GM23338 (cell line): ENCODE measurements around the gene SLC25A22. TPM values are rescaled to one million over a fixed set of nuclear protein-coding genes. Genes with fewer than 3 reads are reported as not detected.

Source experiments
- ATAC-seq: fragments of 200-7000 bp; cut with Tn5 transposase; 3 replicates; pipeline ENCODE4 v1.9.1; 2020
- DNase-seq: peaks from one replicate; pipeline ENCODE4 v3.0.0-alpha.2; 2015; ENCODE audit warnings: low spot score
- H2AFZ ChIP-seq: fragments of 200-600 bp; sonication (generic); 2 replicates; pipeline ENCODE4 v1.8.0; 2016; ENCODE audit warnings: antibody characterized with exemption, mild to moderate bottlenecking, moderate library complexity
- H3F3A ChIP-seq: fragments of 200-600 bp; sonication (generic); replicated peaks from 2 replicates; pipeline ENCODE4 v1.8.0; 2017; ENCODE audit warnings: antibody characterized with exemption, mixed run types, low read depth
- H3K27ac ChIP-seq: fragments of 200-600 bp; sonication (generic); 2 replicates; pipeline ENCODE4 v1.6.1; 2016; ENCODE audit warnings: low read depth
- H3K27me3 ChIP-seq: fragments of 200-600 bp; sonication (generic); 2 replicates; pipeline ENCODE4 v1.8.0; 2016; ENCODE audit warnings: mild to moderate bottlenecking, mixed run types, moderate library complexity; ENCODE audit not compliant: insufficient read depth
- H3K36me3 ChIP-seq: fragments of 200-600 bp; sonication (generic); 2 replicates; pipeline ENCODE4 v1.8.0; 2016; ENCODE audit warnings: mild to moderate bottlenecking; ENCODE audit not compliant: insufficient read depth
- H3K4me1 ChIP-seq: fragments of 200-600 bp; sonication (generic); 2 replicates; pipeline ENCODE4 v1.8.0; 2016; ENCODE audit warnings: mild to moderate bottlenecking, moderate library complexity; ENCODE audit not compliant: insufficient read depth
- H3K4me2 ChIP-seq: fragments of 200-600 bp; sonication (generic); 2 replicates; pipeline ENCODE4 v1.7.1; 2017; ENCODE audit warnings: mixed run types
- H3K4me3 ChIP-seq: fragments of 200-600 bp; sonication (generic); 2 replicates; pipeline ENCODE4 v1.6.1; 2016; ENCODE audit warnings: mixed run types
- H3K79me2 ChIP-seq: fragments of 200-600 bp; sonication (generic); replicated peaks from 2 replicates; pipeline ENCODE4 v1.8.0; 2017; ENCODE audit warnings: mild to moderate bottlenecking; ENCODE audit not compliant: insufficient read depth
- H3K9me2 ChIP-seq: fragments of 200-600 bp; sonication (generic); 2 replicates; pipeline ENCODE4 v1.8.0; 2017; ENCODE audit not compliant: insufficient read depth
- H4K20me1 ChIP-seq: fragments of 200-600 bp; sonication (generic); replicated peaks from 2 replicates; pipeline ENCODE4 v1.8.0; 2017; ENCODE audit warnings: mild to moderate bottlenecking; ENCODE audit not compliant: insufficient read depth
- H3K27ac Mint-ChIP-seq: 2 replicates; pipeline ENCODE4 v1.8.0; 2020; ENCODE audit warnings: inconsistent platforms, mild to moderate bottlenecking, moderate library complexity, mixed read lengths
- H3K27me3 Mint-ChIP-seq: 3 replicates; pipeline ENCODE4 v1.8.0; 2022; ENCODE audit warnings: low read depth, mild to moderate bottlenecking, moderate library complexity, mixed read lengths, inconsistent platforms; ENCODE audit not compliant: insufficient read depth, poor library complexity
- H3K36me3 Mint-ChIP-seq: 3 replicates; pipeline ENCODE4 v1.8.0; 2021; ENCODE audit warnings: low read depth, mild to moderate bottlenecking, inconsistent platforms, moderate library complexity, mixed read lengths
- H3K4me1 Mint-ChIP-seq: 3 replicates; pipeline ENCODE4 v1.8.0; 2020; ENCODE audit warnings: mild to moderate bottlenecking, inconsistent platforms, mixed read lengths
- H3K4me3 Mint-ChIP-seq: 3 replicates; pipeline ENCODE4 v1.8.0; 2021; ENCODE audit warnings: moderate library complexity, mild to moderate bottlenecking, inconsistent platforms, mixed read lengths
- H3K9me3 Mint-ChIP-seq: 3 replicates; pipeline ENCODE4 v1.8.0; 2020; ENCODE audit warnings: moderate library complexity, mild to moderate bottlenecking, inconsistent platforms, mixed read lengths
- CREB1 ChIP-seq: fragments of 250-450 bp; sonication (Bioruptor Pico); IDR thresholded peaks from 2 replicates; pipeline ENCODE4 v1.5.0; 2020; ENCODE audit warnings: low read depth, mild to moderate bottlenecking, moderate library complexity
- EZH2 ChIP-seq: fragments of 200-600 bp; sonication (generic); IDR thresholded peaks from one replicate; pipeline ENCODE4 v1.8.0; 2017; ENCODE audit warnings: antibody characterized with exemption, mild to moderate bottlenecking, low read depth; ENCODE audit not compliant: unreplicated experiment
- EZH2phosphoT487 ChIP-seq: fragments of 200-600 bp; sonication (generic); IDR thresholded peaks from one replicate; pipeline ENCODE4 v1.8.1; 2018; ENCODE audit warnings: antibody characterized with exemption; ENCODE audit not compliant: unreplicated experiment
- NANOG ChIP-seq: IDR thresholded peaks from 2 replicates; pipeline ENCODE4 v1.6.1; 2016; ENCODE audit warnings: antibody characterized with exemption, borderline replicate concordance
- ZNF114 ChIP-seq: fragments of 250-450 bp; sonication (Bioruptor Pico); IDR thresholded peaks from 2 replicates; pipeline ENCODE4 v1.5.0; 2020; ENCODE audit warnings: mild to moderate bottlenecking, moderate library complexity
- ZNF331 ChIP-seq: fragments of 250-450 bp; sonication (Bioruptor Pico); IDR thresholded peaks from 2 replicates; pipeline ENCODE4 v1.5.0; 2020; ENCODE audit warnings: low read depth, mild to moderate bottlenecking, moderate library complexity
- polyA plus RNA-seq: library from polyadenylated mRNA; unstranded; fragments of >200 nt; fragmentation: Nextera tagmentation; extraction: Ambion mirVana; gene quantifications from 2 replicates; pipeline ENCODE4 v1.2.1, GENCODE V29; 2016
- total RNA-seq: library from RNA; depleted of rRNA; stranded (reverse); fragments of >200 nt; shearing (Covaris generic); gene quantifications from 2 replicates; pipeline ENCODE4 v1.2.3, GENCODE V29; 2014
- TF ChIP-seq, protein P1 (sequence below): IDR thresholded peaks from 2 replicates; pipeline ENCODE4 v1.6.1; 2016; ENCODE audit warnings: antibody characterized with exemption
- TF ChIP-seq, protein P2 (sequence below): IDR thresholded peaks from one replicate; pipeline ENCODE4 v1.6.1; 2018; ENCODE audit warnings: antibody characterized with exemption; ENCODE audit not compliant: unreplicated experiment
- TF ChIP-seq, protein P3 (sequence below), 2 experiments: fragments of 200-600 bp in 1 of 2; sonication (generic) in 1 of 2; conservative IDR thresholded peaks; 2 replicates each; pipeline versions ENCODE4 v1.5.1 to v1.6.1; 2016 to 2017; ENCODE audit warnings: antibody characterized with exemption in 2 of 2, low read depth in 2 of 2, mild to moderate bottlenecking in 2 of 2, moderate library complexity in 1 of 2

SLC25A22 gene
- total and polyA plus RNA-seq, 2 experiments from 2014 or later: 21.0 to 46.4 TPM

- peaks cover 22% of the 10 kb centered on the region for H3K36me3 ChIP-seq
- ATAC-seq: no peak
These were observed 15.0 kb upstream of the SLC25A22 start for GRCh38 chr11:813072-813455.

DNA sequence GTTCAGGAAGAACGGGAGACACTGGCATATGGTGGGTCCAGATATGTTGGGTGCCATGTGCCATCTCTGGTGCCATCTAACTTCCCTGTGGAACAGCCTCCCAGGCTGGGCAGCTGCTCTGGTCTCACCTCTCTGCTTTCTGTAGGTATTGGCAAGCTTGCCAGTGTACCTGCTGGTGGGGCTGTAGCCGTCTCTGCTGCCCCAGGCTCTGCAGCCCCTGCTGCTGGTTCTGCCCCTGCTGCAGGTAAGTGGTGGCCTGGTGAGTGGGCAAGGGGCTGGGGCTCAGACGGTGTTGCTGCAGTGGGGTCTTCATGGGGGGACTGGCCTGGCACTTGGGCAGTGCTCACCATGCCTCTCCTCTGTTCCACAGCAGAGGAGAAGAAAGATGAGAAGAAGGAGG, 14.3 kb upstream of the SLC25A22 start:
- Histone ChIP-seq H3K27ac (peak overlapping the region; percentile 94; the same call in 1 of the 2 replicates), H3K4me2 (no peak overlapping the region), H3K36me3 (peaks cover 22% of the 10 kb centered on the region), H3K4me3 (no peak overlapping the region), H3K4me1 (peaks cover 13% of the 10 kb centered on the region), H3K9me2 (no peaks in the 10 kb centered on the region), H3K27me3 (no peaks in the 10 kb centered on the region), H3K79me2 (peaks cover 37% of the 10 kb centered on the region), H4K20me1 (peaks cover 20% of the 10 kb centered on the region), H2AFZ (no peak overlapping the region), H3F3A (peaks cover 50% of the 10 kb centered on the region)
- H3K27me3 Mint-ChIP-seq: peaks cover 39% of the 10 kb centered on the region
- H3K36me3 Mint-ChIP-seq: peaks cover 46% of the 10 kb centered on the region
- DNase-seq: no peak
- peaks cover 5% of the 10 kb centered on the region; the same call in 1 of the 3 replicates for H3K9me3 Mint-ChIP-seq
- no peak for ATAC-seq
- H3K27ac Mint-ChIP-seq: 0 out of 2 replicates have a peak overlapping the region, but pooled peaks have one; percentile 36
- H3K4me1 Mint-ChIP-seq: peaks cover 21% of the 10 kb centered on the region
- H3K4me3 Mint-ChIP-seq: peak overlapping the region; percentile 94
- TF ChIP-seq ZNF114 (CRISPR knock-in tag): no peak
- TF ChIP-seq, protein P1, sequence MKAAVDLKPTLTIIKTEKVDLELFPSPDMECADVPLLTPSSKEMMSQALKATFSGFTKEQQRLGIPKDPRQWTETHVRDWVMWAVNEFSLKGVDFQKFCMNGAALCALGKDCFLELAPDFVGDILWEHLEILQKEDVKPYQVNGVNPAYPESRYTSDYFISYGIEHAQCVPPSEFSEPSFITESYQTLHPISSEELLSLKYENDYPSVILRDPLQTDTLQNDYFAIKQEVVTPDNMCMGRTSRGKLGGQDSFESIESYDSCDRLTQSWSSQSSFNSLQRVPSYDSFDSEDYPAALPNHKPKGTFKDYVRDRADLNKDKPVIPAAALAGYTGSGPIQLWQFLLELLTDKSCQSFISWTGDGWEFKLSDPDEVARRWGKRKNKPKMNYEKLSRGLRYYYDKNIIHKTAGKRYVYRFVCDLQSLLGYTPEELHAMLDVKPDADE: no peak
- TF ChIP-seq, protein P2, sequence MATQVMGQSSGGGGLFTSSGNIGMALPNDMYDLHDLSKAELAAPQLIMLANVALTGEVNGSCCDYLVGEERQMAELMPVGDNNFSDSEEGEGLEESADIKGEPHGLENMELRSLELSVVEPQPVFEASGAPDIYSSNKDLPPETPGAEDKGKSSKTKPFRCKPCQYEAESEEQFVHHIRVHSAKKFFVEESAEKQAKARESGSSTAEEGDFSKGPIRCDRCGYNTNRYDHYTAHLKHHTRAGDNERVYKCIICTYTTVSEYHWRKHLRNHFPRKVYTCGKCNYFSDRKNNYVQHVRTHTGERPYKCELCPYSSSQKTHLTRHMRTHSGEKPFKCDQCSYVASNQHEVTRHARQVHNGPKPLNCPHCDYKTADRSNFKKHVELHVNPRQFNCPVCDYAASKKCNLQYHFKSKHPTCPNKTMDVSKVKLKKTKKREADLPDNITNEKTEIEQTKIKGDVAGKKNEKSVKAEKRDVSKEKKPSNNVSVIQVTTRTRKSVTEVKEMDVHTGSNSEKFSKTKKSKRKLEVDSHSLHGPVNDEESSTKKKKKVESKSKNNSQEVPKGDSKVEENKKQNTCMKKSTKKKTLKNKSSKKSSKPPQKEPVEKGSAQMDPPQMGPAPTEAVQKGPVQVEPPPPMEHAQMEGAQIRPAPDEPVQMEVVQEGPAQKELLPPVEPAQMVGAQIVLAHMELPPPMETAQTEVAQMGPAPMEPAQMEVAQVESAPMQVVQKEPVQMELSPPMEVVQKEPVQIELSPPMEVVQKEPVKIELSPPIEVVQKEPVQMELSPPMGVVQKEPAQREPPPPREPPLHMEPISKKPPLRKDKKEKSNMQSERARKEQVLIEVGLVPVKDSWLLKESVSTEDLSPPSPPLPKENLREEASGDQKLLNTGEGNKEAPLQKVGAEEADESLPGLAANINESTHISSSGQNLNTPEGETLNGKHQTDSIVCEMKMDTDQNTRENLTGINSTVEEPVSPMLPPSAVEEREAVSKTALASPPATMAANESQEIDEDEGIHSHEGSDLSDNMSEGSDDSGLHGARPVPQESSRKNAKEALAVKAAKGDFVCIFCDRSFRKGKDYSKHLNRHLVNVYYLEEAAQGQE: no peak
- TF ChIP-seq ZNF331 (CRISPR knock-in tag): no peak
- TF ChIP-seq, protein P3, sequence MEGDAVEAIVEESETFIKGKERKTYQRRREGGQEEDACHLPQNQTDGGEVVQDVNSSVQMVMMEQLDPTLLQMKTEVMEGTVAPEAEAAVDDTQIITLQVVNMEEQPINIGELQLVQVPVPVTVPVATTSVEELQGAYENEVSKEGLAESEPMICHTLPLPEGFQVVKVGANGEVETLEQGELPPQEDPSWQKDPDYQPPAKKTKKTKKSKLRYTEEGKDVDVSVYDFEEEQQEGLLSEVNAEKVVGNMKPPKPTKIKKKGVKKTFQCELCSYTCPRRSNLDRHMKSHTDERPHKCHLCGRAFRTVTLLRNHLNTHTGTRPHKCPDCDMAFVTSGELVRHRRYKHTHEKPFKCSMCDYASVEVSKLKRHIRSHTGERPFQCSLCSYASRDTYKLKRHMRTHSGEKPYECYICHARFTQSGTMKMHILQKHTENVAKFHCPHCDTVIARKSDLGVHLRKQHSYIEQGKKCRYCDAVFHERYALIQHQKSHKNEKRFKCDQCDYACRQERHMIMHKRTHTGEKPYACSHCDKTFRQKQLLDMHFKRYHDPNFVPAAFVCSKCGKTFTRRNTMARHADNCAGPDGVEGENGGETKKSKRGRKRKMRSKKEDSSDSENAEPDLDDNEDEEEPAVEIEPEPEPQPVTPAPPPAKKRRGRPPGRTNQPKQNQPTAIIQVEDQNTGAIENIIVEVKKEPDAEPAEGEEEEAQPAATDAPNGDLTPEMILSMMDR (conservative IDR thresholded peaks at IDR 0.05; ENCODE audit: low read depth in 2 of 2): no peak
- TF ChIP-seq EZH2phosphoT487: no peak
- no peak for TF ChIP-seq CREB1 (CRISPR knock-in tag)
- TF ChIP-seq EZH2: no peak

More at GRCh38 chr11:813072-813455, 15.0 kb upstream of the SLC25A22 start:
- no peaks in the 10 kb centered on the region for H3K27me3 ChIP-seq
- no peak for DNase-seq
- H3K9me2 ChIP-seq: no peaks in the 10 kb centered on the region
- Mint-ChIP-seq H3K27me3 (peaks cover 35% of the 10 kb centered on the region), H3K36me3 (peaks cover 46% of the 10 kb centered on the region), H3K27ac (no peak overlapping the region), H3K9me3 (peaks cover 5% of the 10 kb centered on the region; the same call in 1 of the 3 replicates), H3K4me3 (peak overlapping the region; percentile 94; the same call in 1 of the 3 replicates), H3K4me1 (peaks cover 18% of the 10 kb centered on the region; the same call in 2 of the 3 replicates)
- H4K20me1 ChIP-seq: peaks cover 20% of the 10 kb centered on the region
- peaks cover 46% of the 10 kb centered on the region for H3F3A ChIP-seq
- H3K4me1 ChIP-seq: peaks cover 13% of the 10 kb centered on the region
- no peak overlapping the region for H3K4me2 ChIP-seq
- no peak overlapping the region for H3K4me3 ChIP-seq
- TF ChIP-seq, protein P3 (conservative IDR thresholded peaks at IDR 0.05; ENCODE audit: low read depth in 2 of 2): no peak
- TF ChIP-seq NANOG (no peak), EZH2 (no peak)
- H3K27ac ChIP-seq: peak overlapping the region; percentile 94
- peaks cover 31% of the 10 kb centered on the region for H3K79me2 ChIP-seq
- no peak overlapping the region for H2AFZ ChIP-seq
